Fibroblast of mammary gland (primary cell): ENCODE data around the gene TSPAN7.

Source experiments
- DNase-seq: peaks from one replicate; pipeline ENCODE4 v3.0.0-alpha.2; 2010; ENCODE audit warnings: low read depth
- H3K4me3 ChIP-seq: 2 replicates; pipeline ENCODE4 v1.5.1; 2011; ENCODE audit warnings: low read depth, mild to moderate bottlenecking, low read length, moderate library complexity; ENCODE audit not compliant: control insufficient read depth
- TF ChIP-seq, protein P1 (sequence below): conservative IDR thresholded peaks from 2 replicates; pipeline ENCODE4 v1.5.1; 2011; ENCODE audit warnings: low read depth, low read length, inconsistent platforms; ENCODE audit not compliant: control insufficient read depth, insufficient read depth

The TSPAN7 gene

DNA sequence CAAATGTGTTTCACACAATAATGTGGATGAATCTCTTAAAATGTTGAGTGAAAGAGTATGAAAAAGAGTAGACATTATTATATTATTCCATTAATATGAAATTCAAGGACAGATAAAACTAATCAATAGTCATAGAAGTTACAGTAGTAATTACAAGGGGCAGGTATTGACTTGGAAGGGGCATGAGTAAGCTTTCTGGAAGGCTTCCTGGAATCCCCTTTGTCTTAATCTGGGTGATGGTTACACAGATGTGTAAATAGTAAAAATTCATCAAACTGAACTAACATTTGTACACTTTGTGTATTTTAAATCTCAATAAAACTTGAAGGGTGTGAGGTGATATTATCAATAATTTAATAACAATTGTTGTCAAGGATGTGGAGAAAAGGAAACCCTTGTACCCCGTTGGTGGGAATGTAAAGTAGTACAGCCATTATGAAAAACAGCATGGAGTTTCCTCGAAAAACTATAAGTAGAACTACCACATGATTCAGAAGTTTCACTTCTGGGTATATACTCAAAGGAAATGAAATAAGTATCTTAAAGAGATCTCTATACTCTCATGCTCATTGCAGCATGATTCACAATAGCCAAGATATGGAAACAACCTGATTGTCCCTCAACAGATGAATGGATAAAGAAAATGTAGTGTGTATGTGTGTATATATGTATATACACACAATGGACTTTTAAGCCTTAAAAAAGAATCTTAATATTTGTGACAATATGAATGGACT lies 143.0 kb downstream of the TSPAN7 start:
- TF ChIP-seq, protein P1, sequence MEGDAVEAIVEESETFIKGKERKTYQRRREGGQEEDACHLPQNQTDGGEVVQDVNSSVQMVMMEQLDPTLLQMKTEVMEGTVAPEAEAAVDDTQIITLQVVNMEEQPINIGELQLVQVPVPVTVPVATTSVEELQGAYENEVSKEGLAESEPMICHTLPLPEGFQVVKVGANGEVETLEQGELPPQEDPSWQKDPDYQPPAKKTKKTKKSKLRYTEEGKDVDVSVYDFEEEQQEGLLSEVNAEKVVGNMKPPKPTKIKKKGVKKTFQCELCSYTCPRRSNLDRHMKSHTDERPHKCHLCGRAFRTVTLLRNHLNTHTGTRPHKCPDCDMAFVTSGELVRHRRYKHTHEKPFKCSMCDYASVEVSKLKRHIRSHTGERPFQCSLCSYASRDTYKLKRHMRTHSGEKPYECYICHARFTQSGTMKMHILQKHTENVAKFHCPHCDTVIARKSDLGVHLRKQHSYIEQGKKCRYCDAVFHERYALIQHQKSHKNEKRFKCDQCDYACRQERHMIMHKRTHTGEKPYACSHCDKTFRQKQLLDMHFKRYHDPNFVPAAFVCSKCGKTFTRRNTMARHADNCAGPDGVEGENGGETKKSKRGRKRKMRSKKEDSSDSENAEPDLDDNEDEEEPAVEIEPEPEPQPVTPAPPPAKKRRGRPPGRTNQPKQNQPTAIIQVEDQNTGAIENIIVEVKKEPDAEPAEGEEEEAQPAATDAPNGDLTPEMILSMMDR: no peak
- DNase-seq: no peak
- H3K4me3 ChIP-seq: no peak overlapping the region

DNA sequence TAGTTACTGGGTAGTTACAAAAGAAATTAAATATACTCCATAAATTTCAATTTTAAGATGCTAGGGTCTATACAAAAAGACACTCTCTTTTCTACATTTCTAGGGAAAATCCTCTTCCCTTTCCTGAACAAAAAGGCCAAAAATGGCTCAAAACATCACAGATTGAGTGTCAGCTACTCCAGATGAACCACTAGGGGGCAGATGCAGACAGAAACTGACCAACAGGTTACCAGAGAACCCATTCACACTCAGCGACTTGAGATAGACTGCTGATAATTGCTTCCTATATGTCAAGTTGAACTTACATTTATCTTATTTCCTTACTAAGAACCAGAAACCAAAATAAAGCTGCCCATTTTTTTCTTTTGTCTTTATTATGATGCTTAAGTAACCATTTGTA lies 156.5 kb downstream of the TSPAN7 start:
- DNase-seq: peak; percentile 34
- TF ChIP-seq, protein P1: peak; percentile 65
- no peak overlapping the region for H3K4me3 ChIP-seq

DNA sequence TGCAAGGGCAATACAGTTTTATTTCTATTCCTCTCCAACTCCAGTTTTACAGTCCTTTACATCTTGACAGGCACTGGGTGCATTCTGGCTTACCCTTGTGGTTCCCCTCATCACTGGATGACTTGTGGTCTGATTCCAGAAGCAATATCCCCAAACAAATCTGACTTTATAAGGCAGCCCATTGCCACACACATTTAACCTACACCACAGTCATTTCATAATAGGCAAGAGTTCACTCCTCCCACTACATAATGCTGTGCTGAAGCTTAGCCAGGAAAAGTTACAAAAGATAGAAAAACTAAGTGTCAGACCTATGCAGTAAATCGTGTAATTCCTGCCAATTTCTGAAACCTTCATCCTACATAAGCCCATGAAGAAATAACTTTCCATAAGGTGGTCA lies 157.0 kb downstream of the TSPAN7 start:
- TF ChIP-seq, protein P1: no peak
- no peak for DNase-seq
- no peak overlapping the region for H3K4me3 ChIP-seq

DNA sequence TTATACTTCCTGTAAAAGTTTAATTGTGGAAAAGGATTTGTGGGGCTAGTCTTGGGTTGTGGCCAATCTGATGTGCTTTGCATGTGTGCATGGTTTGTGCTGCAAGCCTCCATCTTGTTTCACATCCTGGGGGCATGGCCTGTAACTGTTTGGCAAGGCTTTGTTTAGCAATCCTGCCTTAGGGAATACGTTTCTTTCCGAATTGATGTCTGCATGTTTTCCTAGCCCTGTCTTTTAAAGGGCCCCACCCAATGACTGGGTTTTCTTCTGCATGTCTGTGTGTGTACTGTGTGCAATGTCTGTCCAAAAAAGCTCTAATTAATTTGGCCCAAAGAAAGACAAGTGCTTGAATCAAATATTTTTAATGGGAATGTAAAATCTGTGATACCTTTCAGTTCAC lies 165.3 kb downstream of the TSPAN7 start:
- H3K4me3 ChIP-seq: no peak overlapping the region
- peak; percentile 29 for DNase-seq
- TF ChIP-seq, protein P1: no peak

DNA sequence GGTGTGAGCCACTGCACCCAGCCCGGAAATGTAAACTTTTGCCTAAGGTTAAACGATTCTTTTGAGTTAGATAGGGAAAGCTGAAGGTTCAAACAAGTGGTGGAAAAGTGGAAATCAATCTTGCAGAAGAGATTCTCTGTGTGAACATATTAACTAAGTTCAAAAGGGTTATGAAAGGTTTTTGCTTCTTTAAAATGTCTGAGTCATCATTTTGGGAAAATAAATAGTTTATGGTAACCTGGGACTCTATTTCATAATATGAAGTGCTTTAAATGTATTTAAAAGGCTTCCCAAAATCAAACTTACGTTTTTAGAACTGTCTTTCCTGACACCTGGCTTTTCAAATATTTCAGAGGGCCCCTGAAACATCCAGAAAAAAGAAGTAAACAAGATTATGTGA lies 166.3 kb downstream of the TSPAN7 start:
- no peak for DNase-seq
- H3K4me3 ChIP-seq: no peak overlapping the region
- TF ChIP-seq, protein P1: no peak

DNA sequence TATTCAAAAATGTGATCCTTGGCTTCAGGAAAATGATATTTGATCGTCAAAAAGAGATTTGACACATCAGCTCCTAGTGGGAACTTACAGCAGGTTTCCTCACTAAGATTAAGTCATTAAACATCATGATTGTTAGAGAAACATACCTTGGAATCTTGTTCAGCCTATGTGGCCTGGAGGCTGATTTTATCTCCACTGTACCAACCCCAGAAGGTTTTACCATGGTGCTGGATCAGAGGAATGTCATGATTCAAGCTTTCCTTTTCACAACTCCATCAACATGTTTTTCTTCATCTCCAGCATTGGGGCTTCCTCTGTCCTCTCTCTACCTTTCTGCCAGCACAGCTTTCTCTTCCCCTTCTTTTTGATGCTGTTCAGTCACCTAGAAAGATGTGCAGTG lies 171.5 kb downstream of the TSPAN7 start:
- no peak for DNase-seq
- H3K4me3 ChIP-seq: no peak overlapping the region
- TF ChIP-seq, protein P1: no peak
